Hepatic stellate cell (primary cell): ENCODE data around the gene PBX2.

Source experiments
- DNase-seq: peaks from one replicate; pipeline ENCODE4 v3.0.0; 2011; ENCODE audit warnings: low spot score

PBX2 gene

DNA sequence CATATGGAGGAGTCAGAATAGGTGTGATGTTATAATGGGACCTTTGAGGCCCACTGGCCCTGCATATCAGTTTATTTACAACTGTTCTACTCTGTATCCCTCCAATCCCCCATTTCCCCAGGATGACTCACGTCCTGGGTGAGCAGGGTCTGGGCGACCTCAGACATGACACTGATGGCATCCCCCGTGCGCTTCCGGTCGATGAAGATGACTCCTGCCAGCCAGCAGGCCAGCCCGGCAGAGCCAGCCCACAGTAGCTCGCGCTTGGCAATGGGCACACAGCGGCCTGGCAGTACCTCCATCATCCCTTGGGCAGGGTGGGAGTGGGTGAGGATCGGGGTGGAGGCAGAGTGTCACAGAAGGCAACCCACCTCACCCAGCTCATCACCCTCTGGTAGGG is 19.7 kb downstream of the PBX2 start:
- no peak for DNase-seq

GRCh38 chr6:32168807-32169591 is 21.0 kb downstream of the PBX2 start:
- DNase-seq, result no peak

- DNase-seq, result no peak
These were observed 21.7 kb downstream of the PBX2 start for GRCh38 chr6:32168350-32168749.

- DNase-seq, result no peak
These were observed 22.2 kb downstream of the PBX2 start for GRCh38 chr6:32167761-32168262.

GRCh38 chr6:32167154-32167760 is 22.7 kb downstream of the PBX2 start:
- no peak for DNase-seq

GRCh38 chr6:32166411-32167061 is 23.5 kb downstream of the PBX2 start:
- no peak for DNase-seq

- DNase-seq, result no peak
These were observed 25.7 kb downstream of the PBX2 start, which contains the start of gene EGFL8 for GRCh38 chr6:32164295-32164694. EGFL8 (plus strand) TSS chr6:32164595; CDS start chr6:32166166, 1,571 bp downstream.

- no peak for DNase-seq
These were observed 26.3 kb downstream of the PBX2 start for GRCh38 chr6:32163559-32164258.

DNA sequence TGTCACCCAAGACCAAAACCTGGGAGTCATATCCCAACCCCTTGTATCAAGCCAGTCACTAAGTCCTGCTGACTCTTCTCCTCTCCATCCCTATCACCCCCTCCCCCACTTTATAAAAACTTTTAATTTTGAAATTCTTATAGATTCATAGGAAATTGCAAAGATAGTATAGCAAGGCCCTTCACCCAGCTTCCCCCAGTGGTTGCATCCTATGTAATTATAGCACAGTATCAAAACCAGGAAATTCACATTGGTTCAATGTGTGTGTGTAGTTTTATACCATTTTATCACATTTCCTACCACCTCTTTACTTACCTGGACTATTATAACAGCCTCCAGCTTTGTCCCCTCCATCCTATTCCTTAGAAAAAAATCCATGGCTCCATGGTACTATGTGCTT is 31.9 kb downstream of the PBX2 start:
- DNase-seq, result no peak

DNA sequence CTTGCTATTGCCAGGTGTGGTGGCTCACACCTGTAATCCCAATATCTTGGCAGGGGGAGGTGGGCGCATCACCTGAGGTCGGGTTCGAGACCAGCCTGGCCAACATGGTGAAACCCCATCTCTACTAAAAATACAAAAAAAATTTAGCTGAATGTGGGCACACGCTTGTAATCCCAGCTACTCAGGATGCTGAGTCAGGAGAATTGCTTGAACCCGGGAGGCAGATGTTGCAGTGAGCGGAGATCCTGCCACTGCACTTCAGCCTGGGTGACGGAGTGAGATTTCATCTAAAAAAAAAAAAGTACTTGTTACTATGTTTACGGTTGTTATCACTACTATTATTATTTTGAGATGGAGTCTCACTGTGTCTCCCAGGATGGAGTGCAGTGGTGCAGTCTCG is 33.1 kb downstream of the PBX2 start:
- no peak for DNase-seq

DNA sequence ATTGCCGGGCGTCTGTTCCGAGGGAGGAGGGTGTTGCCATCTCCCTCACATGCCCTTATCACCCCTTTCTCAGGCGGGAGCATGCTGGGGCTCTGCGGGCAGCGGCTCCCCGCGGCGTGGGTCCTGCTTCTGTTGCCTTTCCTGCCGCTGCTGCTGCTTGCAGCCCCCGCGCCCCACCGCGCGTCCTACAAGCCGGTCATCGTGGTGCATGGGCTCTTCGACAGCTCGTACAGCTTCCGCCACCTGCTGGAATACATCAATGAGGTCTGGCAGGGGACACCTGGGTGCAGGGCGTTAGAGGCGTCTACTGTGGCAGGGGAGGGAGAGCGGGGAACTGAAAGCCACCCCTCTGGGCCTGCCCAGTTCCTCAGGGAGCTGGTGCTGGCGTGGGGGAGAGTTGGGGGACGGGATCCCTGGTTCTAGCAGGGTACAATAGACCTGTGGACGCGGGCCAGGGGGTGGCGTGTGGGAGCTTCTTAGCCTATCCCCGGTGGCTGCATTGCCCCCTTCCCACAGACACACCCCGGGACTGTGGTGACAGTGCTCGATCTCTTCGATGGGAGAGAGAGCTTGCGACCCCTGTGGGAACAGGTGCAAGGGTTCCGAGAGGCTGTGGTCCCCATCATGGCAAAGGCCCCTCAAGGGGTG is 35.4 kb downstream of the PBX2 start:
- DNase-seq, result peak; percentile 72

DNA sequence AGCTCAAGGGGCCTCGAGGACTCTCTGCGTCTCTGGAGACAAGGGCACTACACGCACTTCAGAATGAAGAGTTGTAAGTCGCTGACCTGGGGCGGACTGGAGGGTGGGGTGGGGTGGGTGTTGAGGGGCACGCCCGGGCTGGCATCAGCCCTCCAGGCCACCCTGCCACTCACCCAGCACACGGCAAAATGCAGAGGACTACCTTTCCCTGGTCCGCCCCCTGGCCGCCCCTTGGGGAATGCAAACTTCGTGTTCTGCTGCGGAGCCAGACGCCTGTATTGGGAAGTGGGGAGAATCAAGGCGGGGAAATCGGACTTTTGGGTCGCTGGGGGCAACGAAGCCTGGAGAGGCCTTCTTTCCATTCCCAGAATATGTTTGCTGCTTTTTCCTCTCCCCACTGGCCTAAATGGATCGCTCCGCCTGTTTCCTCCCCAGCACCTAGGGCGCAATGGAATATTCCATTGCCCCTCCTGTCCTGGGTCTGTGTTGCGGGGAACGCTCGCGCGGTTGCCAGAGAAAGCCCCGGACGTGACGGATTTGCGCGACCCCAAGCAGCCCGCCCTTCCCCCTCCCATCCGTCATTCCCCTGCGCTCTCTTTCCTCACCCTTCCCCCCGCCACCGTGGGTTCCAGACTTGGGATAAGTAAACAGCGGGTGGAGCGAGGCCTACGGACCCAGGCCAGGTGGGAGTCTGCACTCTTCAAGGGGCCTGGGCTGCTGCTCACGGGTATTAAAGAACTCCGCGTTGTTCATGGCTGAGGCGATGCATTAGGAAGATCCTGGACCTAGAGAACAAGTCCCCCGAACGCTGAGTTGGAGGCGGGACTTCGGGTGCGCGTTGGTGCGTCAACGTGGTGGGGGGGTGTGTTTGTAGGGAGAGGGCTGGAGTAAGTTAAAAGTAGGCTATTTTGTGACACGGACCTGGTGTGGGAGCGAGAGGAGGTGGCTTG is 36.2 kb downstream of the PBX2 start, which contains the start of gene PPT2:
PPT2 (plus strand) TSS at position 578 of the 950 bp plus-strand sequence. CDS start 454 bp downstream, outside the sequence.
- peak; percentile 91 for DNase-seq

- peak; percentile 61 for DNase-seq
These were observed 37.0 kb downstream of the PBX2 start for GRCh38 chr6:32152769-32153563.

GRCh38 chr6:32151863-32152768 is 37.9 kb downstream of the PBX2 start, which contains the start of gene PRRT1:
PRRT1 (minus strand) TSS chr6:32151939; CDS start chr6:32151827, 112 bp downstream.
- no peak for DNase-seq

DNA sequence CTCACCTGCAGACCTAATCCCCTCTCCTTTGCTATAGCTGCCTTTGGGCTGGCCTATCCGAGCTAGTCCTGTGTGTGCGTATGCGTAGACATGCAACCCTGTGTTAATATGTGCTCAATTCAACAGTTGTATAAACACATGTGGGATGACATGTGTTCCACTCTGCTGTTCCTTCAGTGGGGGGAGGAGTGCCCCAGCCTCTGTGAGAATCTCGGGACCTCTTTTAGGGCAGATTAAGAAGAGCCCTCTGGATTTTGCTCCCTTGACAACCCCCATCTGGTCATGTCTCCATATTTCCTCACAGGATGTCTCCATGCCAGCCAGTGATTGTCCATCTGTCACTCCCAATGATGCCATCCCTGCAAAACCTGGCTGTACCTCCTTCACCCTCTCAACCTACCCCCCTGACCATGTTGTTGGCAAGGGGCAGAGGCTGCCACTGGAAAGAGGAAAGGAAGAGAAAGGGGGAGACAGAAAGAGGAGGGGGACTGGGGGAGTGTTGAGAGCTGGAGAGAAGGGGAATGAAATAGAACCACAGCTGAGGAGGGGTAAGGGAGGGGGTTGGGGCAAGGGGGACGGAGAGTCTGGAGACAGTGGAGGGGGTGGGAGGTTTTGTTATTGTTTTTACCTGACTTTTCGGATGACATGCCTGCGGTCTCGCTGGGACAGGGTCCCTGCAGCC is 38.7 kb downstream of the PBX2 start:
- no peak for DNase-seq

DNA sequence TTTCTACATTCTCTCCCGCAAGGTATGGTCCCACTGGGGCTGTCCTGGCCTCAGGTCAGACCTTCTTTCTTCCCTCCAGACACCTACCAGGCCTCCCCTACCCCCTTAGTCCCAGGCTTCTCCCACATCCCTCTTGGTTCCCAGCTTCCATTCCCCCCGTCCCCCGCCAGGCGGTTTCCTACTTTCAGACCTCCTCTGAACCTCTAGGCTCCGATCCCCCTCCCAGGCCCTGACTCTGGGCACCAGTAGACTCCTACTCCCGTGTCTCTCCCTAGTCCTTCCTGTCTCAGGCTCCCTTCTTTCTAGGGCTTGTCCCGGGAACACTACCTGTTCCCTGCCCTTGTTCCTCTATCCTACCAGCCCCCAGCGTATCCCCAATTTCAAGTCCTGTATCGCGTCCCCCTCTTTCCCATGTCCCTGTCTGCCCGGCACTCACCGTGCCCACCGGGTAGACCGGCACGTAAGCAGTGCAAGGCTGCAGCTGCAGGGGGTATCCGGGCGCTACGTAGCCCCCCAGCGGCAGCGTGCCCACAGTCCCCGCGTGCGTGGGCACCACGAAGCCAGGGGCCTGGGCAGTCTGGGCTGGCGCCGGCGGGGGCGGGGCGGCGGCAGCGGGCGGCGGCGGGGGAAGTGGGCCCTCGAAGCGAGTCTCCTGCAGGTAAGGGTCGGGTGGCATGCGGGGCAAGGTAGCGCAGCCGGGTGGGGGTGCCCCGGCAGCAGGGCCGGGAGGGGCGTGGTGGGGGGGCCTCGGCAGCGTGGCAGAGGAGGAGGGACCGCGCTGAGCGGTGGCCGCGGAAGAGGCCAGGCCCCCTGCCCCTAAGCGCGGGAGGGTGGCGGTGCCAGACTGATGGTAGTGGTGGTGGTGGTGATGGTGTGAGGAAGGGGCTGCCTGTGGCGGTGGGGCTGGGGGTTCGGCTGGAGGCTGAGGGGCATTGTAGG is 39.8 kb downstream of the PBX2 start:
- no peak for DNase-seq
